Activated CD4-positive, alpha-beta memory T cell treated with anti-CD3 and anti-CD28 coated beads for 36 hours (primary cell): ENCODE data around the gene UBAC1. TPM values are rescaled to one million over a fixed set of nuclear protein-coding genes. Genes with fewer than 3 reads are reported as not detected.
A peak's percentile ranks its signal among the peaks of the same experiment; 100 is the strongest.

Experiments
- CTCF ChIA-PET: fragments of 350-600 bp; sonication (Branson Sonifier 250); formaldehyde crosslinking; loops from one replicate; lab custom pipeline; 2021; ENCODE audit warnings: antibody characterized with exemption, inconsistent platforms; lab: Charles Lee
- POLR2A ChIA-PET: fragments of 350-600 bp; sonication (Branson Sonifier 250); formaldehyde crosslinking; loops from one replicate; lab custom pipeline; 2021; ENCODE audit warnings: antibody characterized with exemption; lab: Charles Lee
- DNase-seq: peaks from one replicate; pipeline ENCODE4 v3.0.0-alpha.2; 2020
- H3K27ac Mint-ChIP-seq: one replicate; pipeline ENCODE4 v1.8.0; 2021; ENCODE audit warnings: mixed read lengths
- H3K27me3 Mint-ChIP-seq: one replicate; pipeline ENCODE4 v1.8.0; 2021; ENCODE audit warnings: mixed read lengths
- H3K36me3 Mint-ChIP-seq: one replicate; pipeline ENCODE4 v1.8.0; 2021; ENCODE audit warnings: mixed read lengths
- H3K4me1 Mint-ChIP-seq: one replicate; pipeline ENCODE4 v1.8.0; 2021; ENCODE audit warnings: low read depth, mixed read lengths
- H3K4me3 Mint-ChIP-seq: one replicate; pipeline ENCODE4 v1.8.0; 2021; ENCODE audit warnings: mild to moderate bottlenecking, mixed read lengths
- H3K9me3 Mint-ChIP-seq: one replicate; pipeline ENCODE4 v1.8.0; 2021; ENCODE audit warnings: mixed read lengths
- intact Hi-C: fragments of 100-400 bp; cut with micrococcal nuclease; formaldehyde crosslinking; loops from one replicate; pipeline ENCODE4 v1.15.1; 2023
- total RNA-seq, 2 experiments: library from RNA; stranded (reverse); gene quantifications; one replicate each; pipeline ENCODE4 v1.2.3, GENCODE V29; 2021

Gene UBAC1
- total RNA-seq, 2 experiments from 2014 or later = 41.3 to 42.0 TPM

GRCh38 chr9:135885100-135885853 is 75.9 kb downstream of the UBAC1 start:
- H3K4me1 Mint-ChIP-seq = peaks cover 69% of the 10 kb centered on the region

GRCh38 chr9:135884328-135885035 is 76.7 kb downstream of the UBAC1 start:
- H3K4me3 Mint-ChIP-seq = no peak overlapping the region
- CTCF ChIA-PET = interaction anchor here (0.7 to 1.2 kb wide), 2 partner anchors 19 to 21 kb away, joined by 3 read pairs; no protein-coding TSS in a partner anchor
- H3K27me3 Mint-ChIP-seq = no peaks in the 10 kb centered on the region
- peaks cover 68% of the 10 kb centered on the region for H3K4me1 Mint-ChIP-seq
- POLR2A ChIA-PET = no interaction called here
- DNase-seq = no peak
- H3K36me3 Mint-ChIP-seq = peaks cover 9% of the 10 kb centered on the region
- intact Hi-C loops = no loop called here
- no peak overlapping the region for H3K27ac Mint-ChIP-seq
- no peaks in the 10 kb centered on the region for H3K9me3 Mint-ChIP-seq

More at GRCh38 chr9:135885100-135885853, 75.9 kb downstream of the UBAC1 start:
- ChIA-PET CTCF (interaction anchor here (1.0 kb wide), 1 partner anchor 40 kb away, joined by 3 read pairs; no protein-coding TSS in a partner anchor), POLR2A (interaction anchor here (0.6 kb wide), 1 partner anchor 39 kb away, joined by 5 read pairs; no protein-coding TSS in a partner anchor)
- Mint-ChIP-seq H3K4me3 (no peak overlapping the region), H3K27me3 (no peaks in the 10 kb centered on the region), H3K9me3 (no peaks in the 10 kb centered on the region), H3K27ac (peak overlapping the region; percentile 5), H3K36me3 (peaks cover 7% of the 10 kb centered on the region)
- intact Hi-C loops = no loop called here
- no peak for DNase-seq

GRCh38 chr9:135883410-135884089 is 77.6 kb downstream of the UBAC1 start:
- Mint-ChIP-seq H3K9me3 (no peaks in the 10 kb centered on the region), H3K4me1 (peaks cover 69% of the 10 kb centered on the region), H3K27me3 (no peaks in the 10 kb centered on the region), H3K27ac (no peak overlapping the region), H3K36me3 (peaks cover 10% of the 10 kb centered on the region), H3K4me3 (no peak overlapping the region)
- CTCF ChIA-PET = interaction anchor here (1.2 kb wide), 1 partner anchor 18 kb away, joined by 3 read pairs; no protein-coding TSS in a partner anchor
- intact Hi-C loops = no loop called here
- POLR2A ChIA-PET = no interaction called here
- DNase-seq = no peak

Other genes with a start within 250 kb of the UBAC1 start
- gene CAMSAP1, start 53.8 kb downstream of the UBAC1 start, total RNA-seq = 10 to 100 TPM; 43.2 to 46.0 TPM
- gene NACC2, start 133.9 kb upstream of the UBAC1 start, total RNA-seq = 1 to 10 TPM; 8.1 to 8.5 TPM
- 10 to 100 TPM; 28.0 to 28.4 TPM for gene TMEM250, start 157.5 kb upstream of the UBAC1 start, total RNA-seq
- gene LHX3, start 243.8 kb upstream of the UBAC1 start, total RNA-seq = not detected